Body of pancreas (tissue), 4 donors: ENCODE data around the gene PALLD.

ENCODE experiments used
- CTCF ChIP-seq, 7 experiments: fragments of 450-650 bp in 4 of 7; fragments of 200-600 bp in 3 of 7; sonication (generic) in 3 of 7; IDR thresholded peaks; one replicate each; pipeline ENCODE4 v1.5.1; 2016 to 2019; ENCODE audit warnings: antibody characterized with exemption in 7 of 7
- POLR2A ChIP-seq, 3 donors: fragments of 450-650 bp; IDR thresholded peaks; one replicate each; pipeline ENCODE4 v1.6.1; 2016; ENCODE audit warnings: antibody characterized with exemption in 3 of 3, mild to moderate bottlenecking in 2 of 3

DNA sequence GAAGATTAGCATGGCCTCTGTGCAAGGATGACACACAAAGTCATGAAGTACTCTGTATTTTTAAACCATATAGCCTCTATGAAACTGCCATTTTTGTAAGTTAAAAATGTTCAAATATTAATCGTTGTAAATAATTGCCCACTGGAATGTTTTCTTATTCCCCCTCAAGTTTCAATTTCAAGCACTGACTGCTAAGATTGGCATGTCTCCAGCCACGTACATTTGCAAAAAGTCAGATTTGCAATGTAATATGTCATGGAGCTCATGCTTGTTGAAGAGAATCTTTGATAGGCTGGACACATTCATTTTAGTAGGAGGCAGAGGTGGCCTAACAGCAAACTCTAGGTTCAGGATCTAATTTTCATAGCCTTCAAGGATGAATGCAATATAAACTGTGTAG, 388.5 kb downstream of the PALLD start:
- TF ChIP-seq CTCF (IDR thresholded peaks at IDR 0.05), result no peak
- TF ChIP-seq POLR2A (IDR thresholded peaks at IDR 0.05), result no peak
